Colonic mucosa (tissue), 4 donors: ENCODE data around the gene TPRN. TPM values are rescaled to one million over a fixed set of nuclear protein-coding genes. Genes with fewer than 3 reads are reported as not detected.

Experiments used
- DNase-seq: peaks from one replicate; pipeline ENCODE4 v3.0.0-alpha.2; 2020
- H3K27ac ChIP-seq: fragments of 200-600 bp; one replicate; pipeline ENCODE4 v1.8.0; 2021
- H3K27me3 ChIP-seq: fragments of 200-600 bp; one replicate; pipeline ENCODE4 v1.8.0; 2021
- H3K36me3 ChIP-seq: fragments of 200-600 bp; one replicate; pipeline ENCODE4 v1.8.0; 2021
- H3K4me1 ChIP-seq: fragments of 200-600 bp; one replicate; pipeline ENCODE4 v1.8.0; 2021; ENCODE audit warnings: mild to moderate bottlenecking
- H3K4me3 ChIP-seq: fragments of 200-600 bp; one replicate; pipeline ENCODE4 v1.8.0; 2021
- H3K9ac ChIP-seq, 2 donors: one replicate each; pipeline ENCODE4 v1.7.0; 2013; ENCODE audit warnings: control low read depth in 2 of 2, low read depth in 2 of 2, low read length in 2 of 2
- H3K9me3 ChIP-seq: fragments of 200-600 bp; one replicate; pipeline ENCODE4 v1.8.0; 2021
- CTCF ChIP-seq: fragments of 200-600 bp; IDR thresholded peaks from one replicate; pipeline ENCODE4 v1.8.0; 2022; ENCODE audit warnings: antibody characterized with exemption, mild to moderate bottlenecking
- intact Hi-C: fragments of 100-400 bp; cut with DNase I; formaldehyde crosslinking; loops from one replicate; pipeline ENCODE4 v1.14.1; 2022
- total RNA-seq, 2 donors: library from RNA; stranded (reverse); fragmentation: NEBNext Ultra II Directional in 1 of 2; extraction: Animal tissue kit (Norgen Biotek cat#: 25700) in 1 of 2; gene quantifications; one replicate each; pipeline ENCODE4 v1.2.1, GENCODE V29; 2021
- donor health status: healthy.
- donor health status: DM: no; HTN: no; CAD: no.
- donor health status: DM: no; HTN: no; CAD: no.

Gene TPRN
- total RNA-seq, 2 donors from 2014 or later: 83.1 to 124 TPM

DNA sequence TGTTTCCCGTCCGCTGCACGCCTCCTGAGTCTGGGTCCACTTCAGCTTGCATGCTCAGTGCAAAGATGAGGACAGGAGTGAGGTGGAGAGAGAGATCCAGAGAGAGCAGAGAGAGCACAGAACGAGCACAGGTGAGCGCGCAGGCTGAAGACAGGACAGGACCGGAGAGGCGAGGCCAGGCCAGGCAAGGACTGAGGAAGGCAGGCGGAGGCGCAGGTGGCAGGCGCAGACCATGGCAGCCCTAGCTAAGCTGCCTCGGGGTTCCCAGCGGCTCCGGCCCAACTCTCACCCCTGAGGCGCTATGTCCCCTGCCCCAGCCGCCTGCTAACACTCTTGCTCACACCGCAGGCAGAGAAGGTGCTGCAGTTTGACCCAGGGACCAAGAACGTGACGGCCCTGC is 51.9 kb downstream of the TPRN start:
- no peak for DNase-seq
- no peak overlapping the region for H3K27ac ChIP-seq
- peaks cover 4% of the 10 kb centered on the region for H3K27me3 ChIP-seq
- H3K4me1 ChIP-seq: no peaks in the 10 kb centered on the region
- intact Hi-C loops: no loop called here
- H3K9me3 ChIP-seq: no peaks in the 10 kb centered on the region
- no peak for TF ChIP-seq CTCF
- H3K4me3 ChIP-seq: no peak overlapping the region
- no peak overlapping the region for H3K9ac ChIP-seq
- no peaks in the 10 kb centered on the region for H3K36me3 ChIP-seq

GRCh38 chr9:137148242-137148641 is 52.3 kb downstream of the TPRN start:
- H3K9me3 ChIP-seq: no peaks in the 10 kb centered on the region
- H3K36me3 ChIP-seq: no peaks in the 10 kb centered on the region
- no peak overlapping the region for H3K9ac ChIP-seq
- H3K4me3 ChIP-seq: no peak overlapping the region
- intact Hi-C loops: no loop called here
- H3K27ac ChIP-seq: no peak overlapping the region
- DNase-seq: no peak
- H3K4me1 ChIP-seq: no peaks in the 10 kb centered on the region
- H3K27me3 ChIP-seq: peaks cover 4% of the 10 kb centered on the region
- no peak for TF ChIP-seq CTCF

DNA sequence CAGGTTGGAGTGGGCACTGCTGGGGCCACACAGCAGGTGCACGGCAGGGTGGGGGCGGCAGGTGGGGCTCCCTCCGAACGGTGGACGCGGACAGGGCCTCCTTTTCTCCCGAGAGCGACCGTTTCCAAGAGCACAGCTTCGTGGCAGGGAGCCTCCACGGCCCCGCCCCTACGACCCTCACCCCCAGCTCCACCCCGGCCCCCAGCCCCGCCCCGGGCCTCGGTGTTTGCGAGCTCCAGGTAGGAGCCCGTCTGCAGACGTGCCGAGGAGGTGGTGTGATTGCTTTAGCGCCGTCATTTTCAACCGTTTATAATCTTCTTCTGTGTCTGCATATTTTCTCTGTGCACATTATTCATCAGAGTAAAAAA is 52.8 kb downstream of the TPRN start:
- no peak overlapping the region for H3K27ac ChIP-seq
- H3K36me3 ChIP-seq: no peaks in the 10 kb centered on the region
- H3K27me3 ChIP-seq: peaks cover 4% of the 10 kb centered on the region
- H3K4me1 ChIP-seq: no peaks in the 10 kb centered on the region
- no peak overlapping the region for H3K9ac ChIP-seq
- no peak overlapping the region for H3K4me3 ChIP-seq
- intact Hi-C loops: no loop called here
- no peaks in the 10 kb centered on the region for H3K9me3 ChIP-seq
- no peak for DNase-seq
- TF ChIP-seq CTCF: no peak

- Histone ChIP-seq H3K4me1 (no peaks in the 10 kb centered on the region), H3K27me3 (peaks cover 4% of the 10 kb centered on the region), H3K36me3 (no peaks in the 10 kb centered on the region), H3K27ac (no peak overlapping the region), H3K9ac (no peak overlapping the region), H3K4me3 (no peak overlapping the region), H3K9me3 (no peaks in the 10 kb centered on the region)
- TF ChIP-seq CTCF: no peak
- DNase-seq: no peak
- intact Hi-C loops: no loop called here
Measured at GRCh38 chr9:137147091-137147792, 53.3 kb downstream of the TPRN start.

DNA sequence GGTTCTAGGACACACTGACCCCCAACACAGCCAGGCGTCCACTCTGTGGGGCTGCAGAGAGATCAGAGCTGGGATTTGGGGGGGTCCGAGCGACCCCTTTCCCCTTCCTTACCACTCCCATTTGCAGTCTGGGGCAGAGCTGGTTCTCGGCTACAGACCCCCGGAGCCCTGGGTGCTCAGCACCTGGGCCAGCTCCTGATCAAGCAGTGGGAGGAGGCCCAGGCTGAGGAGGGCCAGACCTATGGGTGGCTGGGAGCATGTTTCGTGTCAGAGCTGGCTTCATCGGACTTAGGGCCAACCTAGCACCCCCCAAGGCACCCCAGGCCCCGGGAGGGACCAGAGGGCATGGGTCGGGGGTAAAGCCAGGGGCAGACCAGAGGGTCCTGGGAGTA is 54.0 kb downstream of the TPRN start:
- DNase-seq: no peak
- Histone ChIP-seq H3K27ac (no peak overlapping the region), H3K4me1 (no peaks in the 10 kb centered on the region), H3K36me3 (no peaks in the 10 kb centered on the region), H3K9ac (no peak overlapping the region), H3K27me3 (peaks cover 9% of the 10 kb centered on the region), H3K9me3 (no peaks in the 10 kb centered on the region), H3K4me3 (no peak overlapping the region)
- TF ChIP-seq CTCF: no peak
- intact Hi-C loops: no loop called here
